H1 (cell line): ENCODE results near the gene PHC3. TPM values are rescaled to one million over a fixed set of nuclear protein-coding genes. Genes with fewer than 3 reads are reported as not detected.

Experiments used
- CBX8 ChIP-seq: fragments of 300-800, 300-1000 bp; sonication (generic); IDR thresholded peaks from 2 replicates; pipeline ENCODE4 v1.7.1; 2016; ENCODE audit warnings: low read depth, low read length, borderline replicate concordance
- GABPA ChIP-seq: IDR thresholded peaks from 2 replicates; pipeline ENCODE4 v1.6.1; 2011; ENCODE audit warnings: mild to moderate bottlenecking, low read length, moderate library complexity, borderline replicate concordance; ENCODE audit not compliant: insufficient read depth
- MAX ChIP-seq: IDR thresholded peaks from 2 replicates; pipeline ENCODE4 v1.6.1; 2012; ENCODE audit warnings: inconsistent platforms
- polyA plus RNA-seq, 7 experiments: library from polyadenylated mRNA; depleted of rRNA in 3 of 7; stranded (reverse) in 5 of 7; unstranded in 2 of 7; fragments of >200 nt in 5 of 7; fragments of 200-250 nt in 2 of 7; gene quantifications; 1 replicate in 5 of 7; 2 replicates in 1 of 7; 4 replicates in 1 of 7; pipeline versions ENCODE4 v1.2.1 to v1.2.3, GENCODE V29; 2011 to 2013; ENCODE audit warnings: missing spikeins in 2 of 7, mixed read lengths in 2 of 7
- total RNA-seq: library from RNA; stranded (reverse); fragmentation: NEBNext Ultra II Directional; extraction: Animal tissue kit (Norgen Biotek cat#: 25700); gene quantifications from 2 replicates; pipeline ENCODE4 v1.2.1, GENCODE V29; 2021

The PHC3 gene
- total and polyA plus RNA-seq, 2 of the 8 experiments (the other 6 are each of a cell fraction or from before 2014, with no cell fraction given) = 26.4 to 29.2 TPM

DNA sequence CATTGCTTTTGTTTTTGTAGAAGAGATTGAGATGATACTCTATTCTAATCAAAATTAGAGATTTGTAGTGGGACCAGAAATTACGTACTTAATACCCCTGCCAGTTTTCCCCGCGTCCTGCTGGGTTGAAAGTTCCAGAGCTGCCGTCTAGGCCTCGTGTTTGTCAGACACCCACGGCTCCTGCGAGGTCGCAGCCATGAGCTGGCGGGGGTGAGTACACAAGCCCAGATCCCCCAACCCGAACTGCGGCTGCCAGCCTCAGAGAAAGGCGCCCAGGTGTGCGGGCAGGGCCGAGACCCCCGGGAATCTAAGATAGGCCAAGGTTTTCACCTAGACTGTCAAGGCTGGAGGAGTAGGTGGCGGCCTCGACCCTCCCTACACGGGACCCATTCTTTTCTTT is 117.4 kb downstream of the PHC3 start (continued):
- TF ChIP-seq GABPA (no peak), MAX (no peak), CBX8 (no peak)
